A549 (cell line): Measurements from ENCODE around the gene CEP85. TPM values are rescaled to one million over a fixed set of nuclear protein-coding genes. Genes with fewer than 3 reads are reported as not detected.
"Not testable (repeated sequence)": the region's sequence is repeated elsewhere in the genome, so short reads cannot be mapped to it uniquely, and the experiment has no call there.

Experiments
- ATAC-seq, 2 experiments: fragments of 200-7000 bp in 1 of 2; fragments of >200 bp in 1 of 2; cut with Nextera tagmentation in 1 of 2; cut with Tn5 transposase in 1 of 2; 3 replicates each; pipeline versions ENCODE4 v1.8.0 to v1.9.1; 2018 to 2020; ENCODE audit warnings: mild to moderate bottlenecking in 1 of 2, moderate library complexity in 1 of 2
- CTCF ChIA-PET: fragments of 300-600 bp; sonication (Branson Sonifier 250); formaldehyde crosslinking; extraction: SDS; loops from one replicate; lab custom pipeline; 2021; ENCODE audit warnings: antibody characterized with exemption, inconsistent platforms; lab: Yijun Ruan, JAX
- POLR2A ChIA-PET: fragments of 350-600 bp; formaldehyde crosslinking; extraction: SDS; loops from one replicate; lab custom pipeline; 2021; ENCODE audit warnings: antibody characterized with exemption, inconsistent platforms; lab: Yijun Ruan, JAX
- DNase-seq, 2 experiments: peaks; one replicate each; pipeline versions ENCODE4 v3.0.0 to v3.0.0-alpha.2; 2011 to 2016; ENCODE audit warnings: low read depth in 1 of 2, low spot score in 1 of 2
- FAIRE-seq: peaks from 2 replicates; lab custom pipeline; 2011; peaks lifted over from hg19 to GRCh38; lab: Jason Lieb, UNC
- H3K27ac ChIP-seq, 2 experiments: fragments of >200 bp; sonication (Bioruptor Twin); formaldehyde crosslinking; 3 replicates each; pipeline ENCODE4 v1.5.1; 2016 to 2017
- H3K4me1 ChIP-seq: fragments of >200 bp; sonication (Bioruptor Twin); formaldehyde crosslinking; 3 replicates; pipeline ENCODE4 v1.6.1; 2016
- H3K4me2 ChIP-seq: fragments of >200 bp; sonication (Bioruptor Twin); formaldehyde crosslinking; 3 replicates; pipeline ENCODE4 v1.6.1; 2016
- H3K4me3 ChIP-seq: fragments of >200 bp; sonication (Bioruptor Twin); formaldehyde crosslinking; 3 replicates; pipeline ENCODE4 v1.5.1; 2016
- H3K9me3 ChIP-seq: fragments of >200 bp; sonication (Bioruptor Twin); formaldehyde crosslinking; 3 replicates; pipeline ENCODE4 v1.6.1; 2016
- CBX2 ChIP-seq: fragments of 200-600 bp; sonication (generic); IDR thresholded peaks from 2 replicates; pipeline ENCODE4 v1.6.1; 2016; ENCODE audit warnings: low read depth, mild to moderate bottlenecking, borderline replicate concordance
- CEBPB ChIP-seq, 2 experiments: fragments of >200 bp in 1 of 2; sonication (Bioruptor Twin) in 1 of 2; formaldehyde crosslinking in 1 of 2; IDR thresholded peaks; 2 replicates each; pipeline ENCODE4 v1.6.1; 2012 to 2016
- CHD2 ChIP-seq: fragments of 150-350 bp; IDR thresholded peaks from 2 replicates; pipeline ENCODE4 v1.6.1; 2014; ENCODE audit warnings: low read length; ENCODE audit not compliant: partially characterized antibody
- CHD4 ChIP-seq: fragments of 200-600 bp; sonication (generic); IDR thresholded peaks from 2 replicates; pipeline ENCODE4 v1.6.1; 2016; ENCODE audit warnings: antibody characterized with exemption, mild to moderate bottlenecking, borderline replicate concordance
- EHF ChIP-seq: fragments of 250-450 bp; sonication (Bioruptor Pico); IDR thresholded peaks from 2 replicates; pipeline ENCODE4 v1.5.0; 2020; ENCODE audit warnings: mild to moderate bottlenecking
- EHMT2 ChIP-seq: fragments of 200-600 bp; sonication (generic); IDR thresholded peaks from 2 replicates; pipeline ENCODE4 v1.6.1; 2016; ENCODE audit warnings: antibody characterized with exemption, low read depth, mild to moderate bottlenecking, moderate library complexity
- FOSL2 ChIP-seq, 2 experiments: fragments of 450-650 bp in 1 of 2; fragments of >200 bp in 1 of 2; sonication (Bioruptor Twin) in 1 of 2; formaldehyde crosslinking; IDR thresholded peaks; 2 replicates each; pipeline versions ENCODE4 v1.5.0 to v1.6.1; 2016 to 2020; ENCODE audit warnings: mild to moderate bottlenecking in 1 of 2, moderate library complexity in 1 of 2
- FOXS1 ChIP-seq: fragments of 250-450 bp; sonication (Bioruptor Pico); IDR thresholded peaks from 2 replicates; pipeline ENCODE4 v1.5.0; 2020; ENCODE audit warnings: mild to moderate bottlenecking, moderate library complexity
- GATA3 ChIP-seq: IDR thresholded peaks from 2 replicates; pipeline ENCODE4 v1.6.1; 2012; ENCODE audit warnings: borderline replicate concordance
- HEYL ChIP-seq: fragments of 250-450 bp; sonication (Bioruptor Pico); IDR thresholded peaks from 2 replicates; pipeline ENCODE4 v1.8.0; 2021; ENCODE audit warnings: mild to moderate bottlenecking, moderate library complexity
- HOXB13 ChIP-seq: fragments of 250-450 bp; sonication (Bioruptor Pico); IDR thresholded peaks from 2 replicates; pipeline ENCODE4 v1.5.0; 2020; ENCODE audit warnings: low read depth, mild to moderate bottlenecking, moderate library complexity
- MAFK ChIP-seq: fragments of 450-650 bp; IDR thresholded peaks from 2 replicates; pipeline ENCODE4 v1.6.1; 2014; ENCODE audit not compliant: partially characterized antibody
- MYC ChIP-seq: IDR thresholded peaks from 2 replicates; pipeline ENCODE4 v1.6.1; 2012; ENCODE audit warnings: mild to moderate bottlenecking, inconsistent platforms, low read length, improper control_type of control experiment, borderline replicate concordance
- NFE2L2 ChIP-seq: fragments of 150-350 bp; conservative IDR thresholded peaks from 2 replicates; pipeline ENCODE4 v1.6.1; 2014; ENCODE audit warnings: low read length
- PHF8 ChIP-seq: fragments of 200-600 bp; sonication (generic); IDR thresholded peaks from 2 replicates; pipeline ENCODE4 v1.6.1; 2016; ENCODE audit warnings: low read depth, mild to moderate bottlenecking, antibody characterized with exemption, moderate library complexity, borderline replicate concordance
- POLR2AphosphoS2 ChIP-seq: conservative IDR thresholded peaks from 2 replicates; pipeline ENCODE4 v1.6.1; 2012; ENCODE audit warnings: low read length, improper control_type of control experiment, inconsistent platforms
- RAD21 ChIP-seq, 2 experiments: fragments of >200 bp in 1 of 2; sonication (Bioruptor Twin) in 1 of 2; formaldehyde crosslinking in 1 of 2; IDR thresholded peaks in 1 of 2; conservative IDR thresholded peaks in 1 of 2; 2 replicates in 1 of 2; 3 replicates in 1 of 2; pipeline ENCODE4 v1.6.1; 2012 to 2018; ENCODE audit warnings: inconsistent platforms in 1 of 2
- RARB ChIP-seq: fragments of 250-450 bp; sonication (Bioruptor Pico); IDR thresholded peaks from 2 replicates; pipeline ENCODE4 v1.8.0; 2021; ENCODE audit warnings: mild to moderate bottlenecking, moderate library complexity
- RFX5 ChIP-seq: fragments of 450-650 bp; IDR thresholded peaks from 2 replicates; pipeline ENCODE4 v1.7.1; 2014; ENCODE audit warnings: antibody characterized with exemption, mild to moderate bottlenecking, moderate library complexity
- RNF2 ChIP-seq: fragments of 200-600 bp; sonication (generic); IDR thresholded peaks from 2 replicates; pipeline ENCODE4 v1.6.1; 2016; ENCODE audit warnings: low read depth, mild to moderate bottlenecking, antibody characterized with exemption, moderate library complexity, borderline replicate concordance
- SMC3 ChIP-seq: fragments of >200 bp; sonication (Bioruptor Twin); formaldehyde crosslinking; IDR thresholded peaks from 3 replicates; pipeline ENCODE4 v1.6.1; 2018; ENCODE audit warnings: inconsistent platforms
- SREBF2 ChIP-seq: fragments of 450-650 bp; IDR thresholded peaks from 2 replicates; pipeline ENCODE4 v1.6.1; 2014; ENCODE audit warnings: mild to moderate bottlenecking, moderate library complexity
- TFCP2L1 ChIP-seq: fragments of 250-450 bp; sonication (Bioruptor Pico); IDR thresholded peaks from 2 replicates; pipeline ENCODE4 v1.5.0; 2021; ENCODE audit warnings: mild to moderate bottlenecking
- ZC3H11A ChIP-seq: fragments of 450-650 bp; IDR thresholded peaks from 2 replicates; pipeline ENCODE4 v1.6.1; 2014; ENCODE audit warnings: antibody characterized with exemption, mild to moderate bottlenecking
- ZFP36 ChIP-seq: fragments of 450-650 bp; IDR thresholded peaks from 2 replicates; pipeline ENCODE4 v1.6.1; 2014; ENCODE audit warnings: borderline replicate concordance; ENCODE audit not compliant: partially characterized antibody
- ZNF302 ChIP-seq: fragments of 250-450 bp; sonication (Bioruptor Pico); IDR thresholded peaks from 2 replicates; pipeline ENCODE4 v1.9.0; 2021; ENCODE audit warnings: inconsistent platforms, mild to moderate bottlenecking, moderate library complexity
- WGBS: methylation state at CpG from one replicate; pipeline ENCODE4 v1.1.6; 2017; ENCODE audit errors: missing lambda C conversion rate; 5-methylcytosine and 5-hydroxymethylcytosine counted together
- polyA plus RNA-seq, 4 experiments: library from polyadenylated mRNA; depleted of rRNA in 3 of 4; stranded (reverse); fragments of >200 nt; fragmentation: RNase III in 1 of 4; extraction: RNeasy Plus Mini Kit Qiagen cat#74134 plus additional on column Dnase treatment in 1 of 4; gene quantifications; 2 replicates in 3 of 4; 3 replicates in 1 of 4; pipeline ENCODE4 v1.2.3, GENCODE V29; 2011 to 2017
- TF ChIP-seq, protein P1 (sequence below): fragments of 150-350 bp; IDR thresholded peaks from 2 replicates; pipeline ENCODE4 v1.6.1; 2014; ENCODE audit warnings: low read depth, mild to moderate bottlenecking, low read length

The CEP85 gene
- polyA plus RNA-seq, 2 of the 4 experiments (the other 2 are of a cell fraction) = 13.0 to 21.1 TPM

GRCh38 chr1:26225033-26225831, 8.8 kb upstream of the CEP85 start:
- Histone ChIP-seq H3K27ac (no peak overlapping the region), H3K4me3 (no peak overlapping the region), H3K4me1 (peaks cover 7% of the 10 kb centered on the region; the same call in 1 of the 3 replicates), H3K9me3 (no peaks in the 10 kb centered on the region)
- CTCF ChIA-PET = interaction anchor here (1.2 kb wide), 1 partner anchor 9 kb away, joined by 3 read pairs; the partner anchor contains the start of gene CEP85
- no peak for TF ChIP-seq FOXS1
- TF ChIP-seq, all 56 proteins: peak for 0
- no peak overlapping the region for H3K4me2 ChIP-seq
- ATAC-seq = no peak
- FAIRE-seq = no peak
- 86% methylated on average over 21 of the region's 50 CpGs for WGBS
- POLR2A ChIA-PET = no interaction called here
- DNase-seq = no peak

GRCh38 chr1:26230682-26231081, 3.3 kb upstream of the CEP85 start:
- H3K4me1 ChIP-seq, H3K4me3 ChIP-seq, H3K9me3 ChIP-seq, POLR2A ChIA-PET, H3K27ac ChIP-seq, ATAC-seq, FAIRE-seq, DNase-seq, H3K4me2 ChIP-seq: not testable (repeated sequence)
- CTCF ChIA-PET = interaction anchor here (0.6 to 2.3 kb wide), 4 partner anchors 10 to 658 kb away, joined by 3 to 7 read pairs (median 4); partner anchors contain the start of genes C1orf232 and ZNF593
- WGBS = 88% methylated on average over 2 of the region's 2 CpGs

- DNase-seq (peak; percentile 27 to 28), FAIRE-seq (no peak)
- CTCF ChIA-PET = interaction anchor here (0.5 to 5.2 kb wide), 38 partner anchors 10 to 1546 kb away, joined by 3 to 33 read pairs (median 6); partner anchors contain the start of genes C1orf232, CATSPER4, CNKSR1 and SH3BGRL3
Measured at GRCh38 chr1:26234644-26235370, 807 bp downstream of the CEP85 start.

GRCh38 chr1:26237230-26237966, 3.4 kb downstream of the CEP85 start:
- DNase-seq = peak in 1 of 2 experiments; percentile 37
- Histone ChIP-seq H3K4me2 (peak overlapping the region; percentile 93), H3K27ac (peak overlapping the region; percentile 61 to 88), H3K4me1 (peaks cover 52% of the 10 kb centered on the region), H3K4me3 (no peak overlapping the region), H3K9me3 (no peaks in the 10 kb centered on the region)
- POLR2A ChIA-PET = no interaction called here
- no peak for FAIRE-seq
- CTCF ChIA-PET = interaction anchor here (1.5 to 5.2 kb wide), 2 partner anchors 38 to 68 kb away, joined by 3 to 33 read pairs; partner anchors contain the start of genes C1orf232 and ZNF593
- ATAC-seq = no peak
- WGBS = 26% methylated on average over 6 of the region's 6 CpGs
- no peak for TF ChIP-seq MYC
- TF ChIP-seq NFE2L2 = peak; percentile 94
- no peak for TF ChIP-seq ZNF302 (CRISPR knock-in tag)
- no peak for TF ChIP-seq POLR2AphosphoS2
- no peak for TF ChIP-seq FOSL2 (IDR thresholded peaks at IDR 0.05)
- peak; percentile 47; the same call in 1 of the 2 replicates for TF ChIP-seq FOSL2 (CRISPR knock-in tag; IDR thresholded peaks at IDR 0.05)
- TF ChIP-seq RFX5 = no peak
- no peak for TF ChIP-seq HEYL (CRISPR knock-in tag)
- TF ChIP-seq ZC3H11A = no peak
- no peak for TF ChIP-seq SREBF2
- peak; percentile 96 for TF ChIP-seq MAFK
- no peak for TF ChIP-seq GATA3
- no peak for TF ChIP-seq RARB (CRISPR knock-in tag)
- TF ChIP-seq CEBPB (IDR thresholded peaks at IDR 0.05) = no peak
- no peak for TF ChIP-seq CHD4
- TF ChIP-seq CHD2 = no peak
- no peak for TF ChIP-seq PHF8
- TF ChIP-seq EHMT2 = no peak
- TF ChIP-seq HOXB13 (CRISPR knock-in tag) = no peak
- TF ChIP-seq ZFP36 = no peak
- TF ChIP-seq, all 56 proteins: peak for 3

More at GRCh38 chr1:26234644-26235370, 807 bp downstream of the CEP85 start:
- peak overlapping the region; percentile 69 for H3K4me3 ChIP-seq
- POLR2A ChIA-PET = interaction anchor here (0.6 to 1.3 kb wide), 4 partner anchors 14 to 80 kb away, joined by 3 to 15 read pairs (median 6); partner anchors contain the start of genes SH3BGRL3 and ZNF593
- peak overlapping the region; percentile 77 to 92 for H3K27ac ChIP-seq
- TF ChIP-seq RAD21 (conservative IDR thresholded peaks at IDR 0.05 in 1 of 2, IDR thresholded peaks at IDR 0.05 in 1 of 2) (no peak), ZC3H11A (no peak), TFCP2L1 (CRISPR knock-in tag) (no peak), FOSL2 (IDR thresholded peaks at IDR 0.05) (no peak), FOSL2 (CRISPR knock-in tag; IDR thresholded peaks at IDR 0.05) (no peak), CHD4 (no peak), ZFP36 (no peak), SMC3 (no peak), CBX2 (no peak), EHF (CRISPR knock-in tag) (no peak), RNF2 (no peak)
- TF ChIP-seq, protein P1, sequence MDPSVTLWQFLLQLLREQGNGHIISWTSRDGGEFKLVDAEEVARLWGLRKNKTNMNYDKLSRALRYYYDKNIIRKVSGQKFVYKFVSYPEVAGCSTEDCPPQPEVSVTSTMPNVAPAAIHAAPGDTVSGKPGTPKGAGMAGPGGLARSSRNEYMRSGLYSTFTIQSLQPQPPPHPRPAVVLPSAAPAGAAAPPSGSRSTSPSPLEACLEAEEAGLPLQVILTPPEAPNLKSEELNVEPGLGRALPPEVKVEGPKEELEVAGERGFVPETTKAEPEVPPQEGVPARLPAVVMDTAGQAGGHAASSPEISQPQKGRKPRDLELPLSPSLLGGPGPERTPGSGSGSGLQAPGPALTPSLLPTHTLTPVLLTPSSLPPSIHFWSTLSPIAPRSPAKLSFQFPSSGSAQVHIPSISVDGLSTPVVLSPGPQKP = no peak
- H3K9me3 ChIP-seq = no peaks in the 10 kb centered on the region
- peaks cover 50% of the 10 kb centered on the region for H3K4me1 ChIP-seq
- WGBS = 2% methylated on average over 16 of the region's 30 CpGs
- ATAC-seq = peak; percentile 8 to 41; a peak in 4 of 6 replicates
- peak overlapping the region; percentile 93 for H3K4me2 ChIP-seq
